HEK293 (cell line): ENCODE results near the gene PGAP1.

Source experiments
- CTCF ChIA-PET: fragments of 350-600 bp; formaldehyde crosslinking; extraction: SDS; loops from one replicate; lab custom pipeline; 2021; ENCODE audit warnings: antibody characterized with exemption; lab: Yijun Ruan, JAX
- POLR2A ChIA-PET: fragments of 300-600 bp; formaldehyde crosslinking; extraction: SDS; loops from one replicate; lab custom pipeline; 2020; ENCODE audit warnings: antibody characterized with exemption, inconsistent platforms; lab: Yijun Ruan, JAX
- H3K27ac ChIP-seq: fragments of 200-500 bp; sonication (Bioruptor generic); 2 replicates; pipeline ENCODE4 v1.5.1; 2014; ENCODE audit warnings: low read depth, low read length, control low read depth, inconsistent platforms; ENCODE audit errors: extremely low read depth
- H3K36me3 ChIP-seq, 2 experiments: fragments of 200-500 bp in 1 of 2; sonication (Bioruptor generic) in 1 of 2; 1 replicate in 1 of 2; 2 replicates in 1 of 2; pipeline ENCODE4 v1.5.1; 2014 to 2017; ENCODE audit warnings: inconsistent platforms in 2 of 2, low read length in 2 of 2; ENCODE audit not compliant: control insufficient read depth in 2 of 2, insufficient read depth in 1 of 2
- H3K4me1 ChIP-seq: fragments of 200-500 bp; sonication (Bioruptor generic); 2 replicates; pipeline ENCODE4 v1.5.1; 2014; ENCODE audit warnings: mild to moderate bottlenecking, low read length, inconsistent platforms; ENCODE audit not compliant: control insufficient read depth, insufficient read depth
- H3K4me3 ChIP-seq: 2 replicates; pipeline ENCODE4 v1.5.1; 2011; ENCODE audit warnings: low read depth, mild to moderate bottlenecking, control low read depth, low read length, moderate library complexity
- H3K9me3 ChIP-seq: fragments of 200-500 bp; sonication (Bioruptor generic); 2 replicates; pipeline ENCODE4 v1.5.1; 2014; ENCODE audit warnings: low read depth, low read length, inconsistent platforms; ENCODE audit not compliant: control insufficient read depth, insufficient read depth
- HOXD13 ChIP-seq: sonication (generic); formaldehyde crosslinking; IDR thresholded peaks from 2 replicates; pipeline ENCODE4 v1.8.0; 2022; ENCODE audit warnings: missing genetic modification reagents, borderline replicate concordance
- KLF1 ChIP-seq: fragments of 450-650 bp; formaldehyde crosslinking; IDR thresholded peaks from 2 replicates; pipeline ENCODE4 v1.5.1; 2016; ENCODE audit warnings: missing biosample characterization, missing genetic modification characterization
- ZBTB20 ChIP-seq: fragments of 450-650 bp; formaldehyde crosslinking; IDR thresholded peaks from 2 replicates; pipeline ENCODE4 v1.5.1; 2016; ENCODE audit warnings: missing biosample characterization, missing genetic modification characterization
- ZFP3 ChIP-seq: fragments of 450-650 bp; formaldehyde crosslinking; IDR thresholded peaks from 2 replicates; pipeline ENCODE4 v1.5.1; 2016; ENCODE audit warnings: low read depth, missing biosample characterization, missing genetic modification characterization
- ZNF146 ChIP-seq: fragments of 450-650 bp; formaldehyde crosslinking; IDR thresholded peaks from 2 replicates; pipeline ENCODE4 v1.5.1; 2016; ENCODE audit warnings: missing biosample characterization, missing genetic modification characterization
- ZNF404 ChIP-seq: fragments of 450-650 bp; formaldehyde crosslinking; IDR thresholded peaks from 2 replicates; pipeline ENCODE4 v1.5.1; 2017; ENCODE audit warnings: missing biosample characterization, missing genetic modification characterization
- ZNF560 ChIP-seq: fragments of 450-650 bp; formaldehyde crosslinking; IDR thresholded peaks from 2 replicates; pipeline ENCODE4 v1.5.1; 2017; ENCODE audit warnings: missing biosample characterization, missing genetic modification characterization, borderline replicate concordance
- ZNF571 ChIP-seq: fragments of 450-650 bp; formaldehyde crosslinking; IDR thresholded peaks from 2 replicates; pipeline ENCODE4 v1.5.0; 2017; ENCODE audit warnings: missing biosample characterization, missing genetic modification characterization
- ZNF596 ChIP-seq: fragments of 450-650 bp; IDR thresholded peaks from 2 replicates; pipeline ENCODE4 v1.5.0; 2018; ENCODE audit warnings: missing biosample characterization, mild to moderate bottlenecking, missing genetic modification characterization, moderate library complexity
- ZNF610 ChIP-seq: fragments of 450-650 bp; formaldehyde crosslinking; IDR thresholded peaks from 2 replicates; pipeline ENCODE4 v1.5.1; 2016; ENCODE audit warnings: missing biosample characterization, missing genetic modification characterization, borderline replicate concordance
- ZNF701 ChIP-seq: fragments of 450-650 bp; formaldehyde crosslinking; IDR thresholded peaks from 2 replicates; pipeline ENCODE4 v1.5.1; 2016; ENCODE audit warnings: missing biosample characterization, missing genetic modification characterization
- ZNF776 ChIP-seq: fragments of 450-650 bp; formaldehyde crosslinking; IDR thresholded peaks from 2 replicates; pipeline ENCODE4 v1.5.0; 2017; ENCODE audit warnings: missing biosample characterization, missing genetic modification characterization, borderline replicate concordance
- TF ChIP-seq, protein P1 (sequence below): fragments of 450-650 bp; IDR thresholded peaks from 2 replicates; pipeline ENCODE4 v1.5.1; 2018; ENCODE audit warnings: missing biosample characterization, mild to moderate bottlenecking, missing genetic modification characterization
- TF ChIP-seq, protein P2 (sequence below): fragments of 450-650 bp; formaldehyde crosslinking; conservative IDR thresholded peaks from 2 replicates; pipeline ENCODE4 v1.5.1; 2016; ENCODE audit warnings: low read depth, missing biosample characterization, missing genetic modification characterization
- TF ChIP-seq, protein P3 (sequence below): fragments of 450-650 bp; formaldehyde crosslinking; IDR thresholded peaks from 2 replicates; pipeline ENCODE4 v1.5.1; 2017; ENCODE audit warnings: missing biosample characterization, missing genetic modification characterization
- TF ChIP-seq, protein P4 (sequence below): fragments of 450-650 bp; formaldehyde crosslinking; IDR thresholded peaks from 2 replicates; pipeline ENCODE4 v1.5.1; 2017; ENCODE audit warnings: missing biosample characterization, missing genetic modification characterization
- TF ChIP-seq, protein P5 (sequence below): fragments of 450-650 bp; formaldehyde crosslinking; IDR thresholded peaks from 2 replicates; pipeline ENCODE4 v1.5.1; 2016; ENCODE audit warnings: missing biosample characterization, missing genetic modification characterization

Gene PGAP1

DNA sequence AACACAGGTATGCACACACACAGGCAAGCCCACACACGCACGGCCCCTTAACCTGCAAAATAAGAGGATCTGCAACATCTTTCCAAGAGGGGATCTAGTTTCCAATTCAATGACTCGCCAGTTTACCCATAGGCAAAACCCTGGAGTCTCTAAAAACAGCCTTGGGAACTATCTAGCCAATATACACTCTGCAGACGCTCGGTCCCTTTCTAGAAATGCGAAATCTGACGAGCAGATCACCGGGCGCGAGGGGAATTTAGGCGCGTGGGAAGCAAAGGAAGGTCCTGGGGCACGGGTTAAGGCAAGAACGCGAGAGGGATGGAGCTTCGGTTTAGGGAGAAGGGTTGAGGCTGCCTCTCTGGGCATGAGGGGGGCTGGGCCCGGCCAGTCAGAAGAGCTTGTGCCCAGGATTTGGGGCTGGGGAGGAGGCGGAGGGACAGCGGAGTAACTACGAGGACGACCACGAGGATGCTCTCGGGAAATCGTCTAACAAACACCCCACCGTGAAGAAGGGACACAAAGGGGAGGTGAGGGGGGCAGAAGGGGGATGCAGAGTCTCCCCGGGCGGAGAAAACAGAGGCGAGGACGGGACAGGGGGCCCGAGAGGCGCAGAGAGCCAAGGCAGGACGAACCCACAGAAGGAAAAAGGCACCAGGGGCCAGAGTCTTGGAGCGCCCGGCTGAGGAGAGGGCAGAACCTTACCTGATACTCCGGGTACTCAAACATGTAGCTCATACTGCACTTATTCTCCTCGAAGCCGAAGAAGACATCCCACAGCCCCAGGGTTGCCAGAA, 542 bp downstream of the PGAP1 start (continued):
- TF ChIP-seq ZNF560 (tag by site-specific recombination): no peak
- no peak for TF ChIP-seq KLF1 (tag by site-specific recombination)
- TF ChIP-seq ZNF776 (tag by site-specific recombination): no peak
- no peak for TF ChIP-seq ZFP3 (tag by site-specific recombination)
- 0 out of 2 replicates have a peak, but pooled peaks have one; percentile 3 for TF ChIP-seq ZNF146 (tag by site-specific recombination)
- peak; percentile 79 for TF ChIP-seq ZBTB20 (tag by site-specific recombination)
- TF ChIP-seq, protein P1, sequence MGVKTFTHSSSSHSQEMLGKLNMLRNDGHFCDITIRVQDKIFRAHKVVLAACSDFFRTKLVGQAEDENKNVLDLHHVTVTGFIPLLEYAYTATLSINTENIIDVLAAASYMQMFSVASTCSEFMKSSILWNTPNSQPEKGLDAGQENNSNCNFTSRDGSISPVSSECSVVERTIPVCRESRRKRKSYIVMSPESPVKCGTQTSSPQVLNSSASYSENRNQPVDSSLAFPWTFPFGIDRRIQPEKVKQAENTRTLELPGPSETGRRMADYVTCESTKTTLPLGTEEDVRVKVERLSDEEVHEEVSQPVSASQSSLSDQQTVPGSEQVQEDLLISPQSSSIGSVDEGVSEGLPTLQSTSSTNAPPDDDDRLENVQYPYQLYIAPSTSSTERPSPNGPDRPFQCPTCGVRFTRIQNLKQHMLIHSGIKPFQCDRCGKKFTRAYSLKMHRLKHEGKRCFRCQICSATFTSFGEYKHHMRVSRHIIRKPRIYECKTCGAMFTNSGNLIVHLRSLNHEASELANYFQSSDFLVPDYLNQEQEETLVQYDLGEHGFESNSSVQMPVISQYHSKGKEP: peak; percentile 73; the same call in 1 of the 2 replicates
- TF ChIP-seq, protein P2, sequence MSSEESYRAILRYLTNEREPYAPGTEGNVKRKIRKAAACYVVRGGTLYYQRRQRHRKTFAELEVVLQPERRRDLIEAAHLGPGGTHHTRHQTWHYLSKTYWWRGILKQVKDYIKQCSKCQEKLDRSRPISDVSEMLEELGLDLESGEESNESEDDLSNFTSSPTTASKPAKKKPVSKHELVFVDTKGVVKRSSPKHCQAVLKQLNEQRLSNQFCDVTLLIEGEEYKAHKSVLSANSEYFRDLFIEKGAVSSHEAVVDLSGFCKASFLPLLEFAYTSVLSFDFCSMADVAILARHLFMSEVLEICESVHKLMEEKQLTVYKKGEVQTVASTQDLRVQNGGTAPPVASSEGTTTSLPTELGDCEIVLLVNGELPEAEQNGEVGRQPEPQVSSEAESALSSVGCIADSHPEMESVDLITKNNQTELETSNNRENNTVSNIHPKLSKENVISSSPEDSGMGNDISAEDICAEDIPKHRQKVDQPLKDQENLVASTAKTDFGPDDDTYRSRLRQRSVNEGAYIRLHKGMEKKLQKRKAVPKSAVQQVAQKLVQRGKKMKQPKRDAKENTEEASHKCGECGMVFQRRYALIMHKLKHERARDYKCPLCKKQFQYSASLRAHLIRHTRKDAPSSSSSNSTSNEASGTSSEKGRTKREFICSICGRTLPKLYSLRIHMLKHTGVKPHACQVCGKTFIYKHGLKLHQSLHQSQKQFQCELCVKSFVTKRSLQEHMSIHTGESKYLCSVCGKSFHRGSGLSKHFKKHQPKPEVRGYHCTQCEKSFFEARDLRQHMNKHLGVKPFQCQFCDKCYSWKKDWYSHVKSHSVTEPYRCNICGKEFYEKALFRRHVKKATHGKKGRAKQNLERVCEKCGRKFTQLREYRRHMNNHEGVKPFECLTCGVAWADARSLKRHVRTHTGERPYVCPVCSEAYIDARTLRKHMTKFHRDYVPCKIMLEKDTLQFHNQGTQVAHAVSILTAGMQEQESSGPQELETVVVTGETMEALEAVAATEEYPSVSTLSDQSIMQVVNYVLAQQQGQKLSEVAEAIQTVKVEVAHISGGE (tag by site-specific recombination): no peak
- 0 out of 2 replicates have a peak, but pooled peaks have one; percentile 16 for TF ChIP-seq HOXD13 (CRISPR knock-in tag)
- TF ChIP-seq, protein P3, sequence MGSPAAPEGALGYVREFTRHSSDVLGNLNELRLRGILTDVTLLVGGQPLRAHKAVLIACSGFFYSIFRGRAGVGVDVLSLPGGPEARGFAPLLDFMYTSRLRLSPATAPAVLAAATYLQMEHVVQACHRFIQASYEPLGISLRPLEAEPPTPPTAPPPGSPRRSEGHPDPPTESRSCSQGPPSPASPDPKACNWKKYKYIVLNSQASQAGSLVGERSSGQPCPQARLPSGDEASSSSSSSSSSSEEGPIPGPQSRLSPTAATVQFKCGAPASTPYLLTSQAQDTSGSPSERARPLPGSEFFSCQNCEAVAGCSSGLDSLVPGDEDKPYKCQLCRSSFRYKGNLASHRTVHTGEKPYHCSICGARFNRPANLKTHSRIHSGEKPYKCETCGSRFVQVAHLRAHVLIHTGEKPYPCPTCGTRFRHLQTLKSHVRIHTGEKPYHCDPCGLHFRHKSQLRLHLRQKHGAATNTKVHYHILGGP (tag by site-specific recombination): no peak
- no peak for TF ChIP-seq ZNF701

- no peaks in the 10 kb centered on the region; a peak in 1 of 3 replicates for H3K36me3 ChIP-seq
- ChIA-PET POLR2A (interaction anchor here (1.0 to 1.9 kb wide), 2 partner anchors 25 to 126 kb away, joined by 3 to 5 read pairs; partner anchors contain the start of gene GTF3C3), CTCF (interaction anchor here (0.7 kb wide), 4 partner anchors 37 to 619 kb away, joined by 3 to 5 read pairs (median 4); no protein-coding TSS in a partner anchor)
- H3K27ac ChIP-seq: peak overlapping the region; percentile 95
- no peaks in the 10 kb centered on the region for H3K9me3 ChIP-seq
- H3K4me3 ChIP-seq: peak overlapping the region; percentile 95
- TF ChIP-seq, protein P4, sequence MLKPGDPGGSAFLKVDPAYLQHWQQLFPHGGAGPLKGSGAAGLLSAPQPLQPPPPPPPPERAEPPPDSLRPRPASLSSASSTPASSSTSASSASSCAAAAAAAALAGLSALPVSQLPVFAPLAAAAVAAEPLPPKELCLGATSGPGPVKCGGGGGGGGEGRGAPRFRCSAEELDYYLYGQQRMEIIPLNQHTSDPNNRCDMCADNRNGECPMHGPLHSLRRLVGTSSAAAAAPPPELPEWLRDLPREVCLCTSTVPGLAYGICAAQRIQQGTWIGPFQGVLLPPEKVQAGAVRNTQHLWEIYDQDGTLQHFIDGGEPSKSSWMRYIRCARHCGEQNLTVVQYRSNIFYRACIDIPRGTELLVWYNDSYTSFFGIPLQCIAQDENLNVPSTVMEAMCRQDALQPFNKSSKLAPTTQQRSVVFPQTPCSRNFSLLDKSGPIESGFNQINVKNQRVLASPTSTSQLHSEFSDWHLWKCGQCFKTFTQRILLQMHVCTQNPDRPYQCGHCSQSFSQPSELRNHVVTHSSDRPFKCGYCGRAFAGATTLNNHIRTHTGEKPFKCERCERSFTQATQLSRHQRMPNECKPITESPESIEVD: peak; percentile 19; the same call in 1 of the 2 replicates
- TF ChIP-seq, protein P5, sequence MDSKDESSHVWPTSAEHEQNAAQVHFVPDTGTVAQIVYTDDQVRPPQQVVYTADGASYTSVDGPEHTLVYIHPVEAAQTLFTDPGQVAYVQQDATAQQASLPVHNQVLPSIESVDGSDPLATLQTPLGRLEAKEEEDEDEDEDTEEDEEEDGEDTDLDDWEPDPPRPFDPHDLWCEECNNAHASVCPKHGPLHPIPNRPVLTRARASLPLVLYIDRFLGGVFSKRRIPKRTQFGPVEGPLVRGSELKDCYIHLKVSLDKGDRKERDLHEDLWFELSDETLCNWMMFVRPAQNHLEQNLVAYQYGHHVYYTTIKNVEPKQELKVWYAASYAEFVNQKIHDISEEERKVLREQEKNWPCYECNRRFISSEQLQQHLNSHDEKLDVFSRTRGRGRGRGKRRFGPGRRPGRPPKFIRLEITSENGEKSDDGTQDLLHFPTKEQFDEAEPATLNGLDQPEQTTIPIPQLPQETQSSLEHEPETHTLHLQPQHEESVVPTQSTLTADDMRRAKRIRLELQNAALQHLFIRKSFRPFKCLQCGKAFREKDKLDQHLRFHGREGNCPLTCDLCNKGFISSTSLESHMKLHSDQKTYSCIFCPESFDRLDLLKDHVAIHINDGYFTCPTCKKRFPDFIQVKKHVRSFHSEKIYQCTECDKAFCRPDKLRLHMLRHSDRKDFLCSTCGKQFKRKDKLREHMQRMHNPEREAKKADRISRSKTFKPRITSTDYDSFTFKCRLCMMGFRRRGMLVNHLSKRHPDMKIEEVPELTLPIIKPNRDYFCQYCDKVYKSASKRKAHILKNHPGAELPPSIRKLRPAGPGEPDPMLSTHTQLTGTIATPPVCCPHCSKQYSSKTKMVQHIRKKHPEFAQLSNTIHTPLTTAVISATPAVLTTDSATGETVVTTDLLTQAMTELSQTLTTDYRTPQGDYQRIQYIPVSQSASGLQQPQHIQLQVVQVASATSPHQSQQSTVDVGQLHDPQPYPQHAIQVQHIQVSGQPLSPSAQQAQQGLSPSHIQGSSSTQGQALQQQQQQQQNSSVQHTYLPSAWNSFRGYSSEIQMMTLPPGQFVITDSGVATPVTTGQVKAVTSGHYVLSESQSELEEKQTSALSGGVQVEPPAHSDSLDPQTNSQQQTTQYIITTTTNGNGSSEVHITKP (tag by site-specific recombination): peak; percentile 95
- TF ChIP-seq ZNF610 (tag by site-specific recombination): no peak
- TF ChIP-seq ZNF571 (tag by site-specific recombination): no peak
- peak; percentile 55 for TF ChIP-seq ZNF596 (tag by site-specific recombination)
- TF ChIP-seq ZNF404: no peak
- H3K4me1 ChIP-seq: peaks cover 13% of the 10 kb centered on the region
Observed at GRCh38 chr2:196925051-196925767, 1.3 kb downstream of the PGAP1 start.
